Stomach (tissue), 4 donors: ENCODE results near the gene MYRIP.

ENCODE experiments used
- POLR2A ChIP-seq, 4 donors: fragments of 450-650 bp; IDR thresholded peaks; one replicate each; pipeline ENCODE4 v1.6.1; 2016; ENCODE audit warnings: antibody characterized with exemption in 4 of 4, control low read depth in 2 of 4, mild to moderate bottlenecking in 1 of 4, moderate library complexity in 1 of 4
- POLR2AphosphoS5 ChIP-seq, 3 donors: sonication (generic); formaldehyde crosslinking; IDR thresholded peaks; one replicate each; pipeline ENCODE4 v1.6.1; 2016; ENCODE audit warnings: antibody characterized with exemption in 3 of 3

- TF ChIP-seq POLR2A (IDR thresholded peaks at IDR 0.05), result no peak
- no peak for TF ChIP-seq POLR2AphosphoS5 (IDR thresholded peaks at IDR 0.05)
Observed at GRCh38 chr3:40306336-40306735, 496.9 kb downstream of the MYRIP start.
